ENCODE measurements around the gene RBBP7. TPM values are rescaled to one million over a fixed set of nuclear protein-coding genes. Genes with fewer than 3 reads are reported as not detected.

RBBP7 gene
- total RNA-seq (ENCODE audit: unreplicated experiment) = 112 TPM
- long read RNA-seq, transcript RBBP7-203 (12 exons, 2,333 nt) = major isoform, 99 of 129 reads
- long read RNA-seq, transcript RBBP7-204 (12 exons, 1,904 nt) = minor isoform, 8 of 129 reads
- long read RNA-seq, transcript RBBP7-202 (12 exons, 2,036 nt) = minor isoform, 13 of 129 reads
- long read RNA-seq, partial matches to known transcripts = 2 of 129 reads
- long read RNA-seq, other reads (novel, unspliced or antisense) = 7 of 129 reads

GRCh38 chrX:16870095-16870861, at the start of gene RBBP7:
RBBP7 (minus strand) TSS chrX:16870362; CDS start chrX:16870053, 309 bp downstream.
- Mint-ChIP-seq H3K27ac (ENCODE audit: unreplicated experiment) (peak within 1 kb of the TSS; percentile 92), H3K27me3 (ENCODE audit: unreplicated experiment) (peaks cover 7% of the 10 kb centered on the region), H3K36me3 (ENCODE audit: low read depth, unreplicated experiment) (no peaks in the 10 kb centered on the region), H3K4me3 (ENCODE audit: unreplicated experiment) (peak within 1 kb of the TSS; percentile 96), H3K4me1 (ENCODE audit: unreplicated experiment) (peaks cover 25% of the 10 kb centered on the region), H3K9me3 (ENCODE audit: unreplicated experiment) (no peaks in the 10 kb centered on the region)
- no peak for TF ChIP-seq CTCF (IDR thresholded peaks at IDR 0.05; ENCODE audit: unreplicated experiment)
- DNase-seq (ENCODE audit: low spot score) = peak; percentile 88

- no peak overlapping the region for H3K4me3 Mint-ChIP-seq (ENCODE audit: unreplicated experiment)
- no peaks in the 10 kb centered on the region for H3K27me3 Mint-ChIP-seq (ENCODE audit: unreplicated experiment)
- no peaks in the 10 kb centered on the region for H3K36me3 Mint-ChIP-seq (ENCODE audit: low read depth, unreplicated experiment)
- no peak overlapping the region for H3K27ac Mint-ChIP-seq (ENCODE audit: unreplicated experiment)
- H3K9me3 Mint-ChIP-seq (ENCODE audit: unreplicated experiment) = no peaks in the 10 kb centered on the region
- H3K4me1 Mint-ChIP-seq (ENCODE audit: unreplicated experiment) = no peaks in the 10 kb centered on the region
- no peak for DNase-seq (ENCODE audit: low spot score)
- no peak for TF ChIP-seq CTCF (IDR thresholded peaks at IDR 0.05; ENCODE audit: unreplicated experiment)
These were observed 48.8 kb upstream of the RBBP7 start for GRCh38 chrX:16918979-16919378.

GRCh38 chrX:16917120-16917519, 47.0 kb upstream of the RBBP7 start:
- Mint-ChIP-seq H3K9me3 (ENCODE audit: unreplicated experiment) (no peaks in the 10 kb centered on the region), H3K27me3 (ENCODE audit: unreplicated experiment) (no peaks in the 10 kb centered on the region)

GRCh38 chrX:16916561-16916960, 46.4 kb upstream of the RBBP7 start:
- Mint-ChIP-seq H3K27me3 (ENCODE audit: unreplicated experiment) (no peaks in the 10 kb centered on the region), H3K36me3 (ENCODE audit: low read depth, unreplicated experiment) (no peaks in the 10 kb centered on the region), H3K27ac (ENCODE audit: unreplicated experiment) (no peak overlapping the region), H3K4me3 (ENCODE audit: unreplicated experiment) (no peak overlapping the region), H3K9me3 (ENCODE audit: unreplicated experiment) (no peaks in the 10 kb centered on the region), H3K4me1 (ENCODE audit: unreplicated experiment) (no peaks in the 10 kb centered on the region)
- no peak for DNase-seq (ENCODE audit: low spot score)
- no peak for TF ChIP-seq CTCF (IDR thresholded peaks at IDR 0.05; ENCODE audit: unreplicated experiment)

More at GRCh38 chrX:16917120-16917519, 47.0 kb upstream of the RBBP7 start:
- DNase-seq (ENCODE audit: low spot score) = no peak
- no peaks in the 10 kb centered on the region for H3K36me3 Mint-ChIP-seq (ENCODE audit: low read depth, unreplicated experiment)
- H3K4me1 Mint-ChIP-seq (ENCODE audit: unreplicated experiment) = no peaks in the 10 kb centered on the region
- TF ChIP-seq CTCF (IDR thresholded peaks at IDR 0.05; ENCODE audit: unreplicated experiment) = no peak
- H3K27ac Mint-ChIP-seq (ENCODE audit: unreplicated experiment) = no peak overlapping the region
- H3K4me3 Mint-ChIP-seq (ENCODE audit: unreplicated experiment) = no peak overlapping the region

GRCh38 chrX:16914058-16914457, 43.9 kb upstream of the RBBP7 start:
- H3K9me3 Mint-ChIP-seq (ENCODE audit: unreplicated experiment) = no peaks in the 10 kb centered on the region
- no peak overlapping the region for H3K4me3 Mint-ChIP-seq (ENCODE audit: unreplicated experiment)
- no peak overlapping the region for H3K27ac Mint-ChIP-seq (ENCODE audit: unreplicated experiment)
- no peak for DNase-seq (ENCODE audit: low spot score)
- H3K27me3 Mint-ChIP-seq (ENCODE audit: unreplicated experiment) = no peaks in the 10 kb centered on the region
- no peaks in the 10 kb centered on the region for H3K4me1 Mint-ChIP-seq (ENCODE audit: unreplicated experiment)
- no peaks in the 10 kb centered on the region for H3K36me3 Mint-ChIP-seq (ENCODE audit: low read depth, unreplicated experiment)
- no peak for TF ChIP-seq CTCF (IDR thresholded peaks at IDR 0.05; ENCODE audit: unreplicated experiment)

Measured in endothelial cell (in vitro differentiated cells).